H1 (cell line): ENCODE data around the gene DNAAF5. TPM values are rescaled to one million over a fixed set of nuclear protein-coding genes. Genes with fewer than 3 reads are reported as not detected.

ENCODE experiments used
- CTCF ChIA-PET: fragments of 300-600 bp; sonication (Branson Sonifier 250); formaldehyde crosslinking; loops from one replicate; lab custom pipeline; 2021; ENCODE audit not compliant: partially characterized antibody; lab: Charles Lee
- POLR2A ChIA-PET: fragments of 300-600 bp; sonication (Branson Sonifier 250); formaldehyde crosslinking; loops from one replicate; lab custom pipeline; 2021; ENCODE audit warnings: inconsistent platforms; ENCODE audit not compliant: partially characterized antibody; lab: Charles Lee
- DNase-seq, 2 experiments: peaks; one replicate each; pipeline versions ENCODE4 v3.0.0 to v3.0.0-alpha.2; 2010 to 2022; ENCODE audit warnings: low spot score in 2 of 2, low read depth in 1 of 2, mixed read lengths in 1 of 2
- FAIRE-seq: peaks from 2 replicates; lab custom pipeline; 2011; peaks lifted over from hg19 to GRCh38; lab: Jason Lieb, UNC
- H2AFZ ChIP-seq: 2 replicates; pipeline ENCODE4 v1.8.1; 2012; ENCODE audit warnings: low read length, inconsistent platforms
- H2AK5ac ChIP-seq: 2 replicates; pipeline ENCODE4 v1.6.1; 2013; ENCODE audit warnings: low read depth, low read length
- H2BK120ac ChIP-seq: replicated peaks from 2 replicates; pipeline ENCODE3; 2013; ENCODE audit warnings: low read depth, low read length, inconsistent platforms
- H2BK12ac ChIP-seq: 2 replicates; pipeline ENCODE4 v1.6.1; 2013; ENCODE audit warnings: low read depth, low read length
- H2BK15ac ChIP-seq: 2 replicates; pipeline ENCODE4 v1.6.1; 2013; ENCODE audit warnings: low read length
- H2BK20ac ChIP-seq: 2 replicates; pipeline ENCODE4 v1.6.1; 2013; ENCODE audit warnings: low read length
- H2BK5ac ChIP-seq: 2 replicates; pipeline ENCODE4 v1.6.1; 2013; ENCODE audit warnings: low read depth, low read length
- H3K14ac ChIP-seq: 2 replicates; pipeline ENCODE4 v1.6.1; 2013; ENCODE audit warnings: inconsistent platforms; ENCODE audit not compliant: insufficient read length
- H3K18ac ChIP-seq: 2 replicates; pipeline ENCODE4 v1.6.1; 2013; ENCODE audit warnings: low read length; ENCODE audit errors: extremely low read depth
- H3K23ac ChIP-seq: 2 replicates; pipeline ENCODE4 v1.6.1; 2013; ENCODE audit warnings: inconsistent platforms; ENCODE audit not compliant: insufficient read length
- H3K23me2 ChIP-seq: 2 replicates; pipeline ENCODE4 v1.6.1; 2013; ENCODE audit warnings: low read depth, low read length
- H3K27ac ChIP-seq: 2 replicates; pipeline ENCODE4 v1.6.1; 2011; ENCODE audit warnings: low read depth, low read length, inconsistent platforms
- H3K27me3 ChIP-seq, 4 experiments: replicated peaks in 1 of 4; 1 replicate in 1 of 4; 2 replicates in 3 of 4; pipeline versions ENCODE4 v1.6.1 to v1.8.1; 2011 to 2013; ENCODE audit warnings: low read length in 3 of 4, mild to moderate bottlenecking in 3 of 4, inconsistent platforms in 2 of 4, mixed read lengths in 2 of 4, moderate library complexity in 1 of 4; ENCODE audit not compliant: control insufficient read depth in 3 of 4, insufficient read depth in 3 of 4; ENCODE audit errors: extremely low read depth in 1 of 4
- H3K36me3 ChIP-seq, 4 experiments: 2 replicates each; pipeline versions ENCODE4 v1.6.1 to v1.8.1; 2011 to 2013; ENCODE audit warnings: mild to moderate bottlenecking in 4 of 4, low read length in 3 of 4, moderate library complexity in 2 of 4, control low read depth in 1 of 4, inconsistent platforms in 1 of 4; ENCODE audit not compliant: insufficient read depth in 4 of 4, control insufficient read depth in 2 of 4
- H3K4ac ChIP-seq: replicated peaks from 2 replicates; pipeline ENCODE3; 2013; ENCODE audit warnings: low read length, low read depth, mixed read lengths, inconsistent platforms; ENCODE audit not compliant: insufficient read length
- H3K4me1 ChIP-seq, 4 experiments: replicated peaks in 1 of 4; 1 replicate in 1 of 4; 2 replicates in 3 of 4; pipeline versions ENCODE4 v1.6.1 to v1.8.1; 2011 to 2013; ENCODE audit warnings: low read length in 3 of 4, inconsistent platforms in 2 of 4, mixed read lengths in 1 of 4; ENCODE audit not compliant: insufficient read depth in 4 of 4, control insufficient read depth in 3 of 4
- H3K4me2 ChIP-seq, 2 experiments: 2 replicates each; pipeline versions ENCODE4 v1.6.1 to v1.8.1; 2011 to 2013; ENCODE audit warnings: low read depth in 2 of 2, low read length in 2 of 2, control low read depth in 1 of 2, inconsistent platforms in 1 of 2, mild to moderate bottlenecking in 1 of 2; ENCODE audit not compliant: insufficient read depth in 1 of 2
- H3K4me3 ChIP-seq, 4 experiments: fragments of 200-600, 300-600 bp in 1 of 4; sonication (generic), shearing (Covaris generic), sonication (Bioruptor Twin) in 1 of 4; 2 replicates each; pipeline versions ENCODE4 v1.5.1 to v1.8.1; 2011 to 2016; ENCODE audit warnings: low read length in 4 of 4, low read depth in 3 of 4, control low read depth in 2 of 4, inconsistent platforms in 2 of 4, mild to moderate bottlenecking in 2 of 4, mixed read lengths in 1 of 4, moderate library complexity in 1 of 4; ENCODE audit not compliant: insufficient read depth in 2 of 4; ENCODE audit errors: extremely low read depth in 1 of 4
- H3K56ac ChIP-seq: replicated peaks from 2 replicates; pipeline ENCODE3; 2013; ENCODE audit warnings: low read depth, mild to moderate bottlenecking, mixed read lengths, low read length, inconsistent platforms; ENCODE audit not compliant: insufficient read length
- H3K79me1 ChIP-seq: 2 replicates; pipeline ENCODE4 v1.6.1; 2013; ENCODE audit warnings: low read depth, low read length, control low read depth
- H3K79me2 ChIP-seq, 2 experiments: 2 replicates each; pipeline versions ENCODE4 v1.6.1 to v1.8.1; 2012 to 2013; ENCODE audit warnings: low read length in 2 of 2, mild to moderate bottlenecking in 2 of 2, inconsistent platforms in 1 of 2; ENCODE audit not compliant: insufficient read depth in 2 of 2, control insufficient read depth in 1 of 2
- H3K9ac ChIP-seq, 4 experiments: replicated peaks in 1 of 4; 1 replicate in 1 of 4; 2 replicates in 3 of 4; pipeline versions ENCODE4 v1.6.1 to v1.8.1; 2011 to 2013; ENCODE audit warnings: low read depth in 3 of 4, low read length in 3 of 4, control low read depth in 2 of 4, mild to moderate bottlenecking in 2 of 4, moderate library complexity in 2 of 4, inconsistent platforms in 1 of 4; ENCODE audit errors: extremely low read depth in 1 of 4
- H3K9me3 ChIP-seq, 2 experiments: 2 replicates each; pipeline versions ENCODE4 v1.6.1 to v1.8.1; 2012 to 2013; ENCODE audit warnings: mild to moderate bottlenecking in 2 of 2, moderate library complexity in 2 of 2, control low read depth in 1 of 2, inconsistent platforms in 1 of 2, low read depth in 1 of 2, low read length in 1 of 2, mixed read lengths in 1 of 2; ENCODE audit not compliant: insufficient read depth in 2 of 2
- H4K20me1 ChIP-seq, 2 experiments: replicated peaks in 1 of 2; 2 replicates each; pipeline versions ENCODE3 to v1.8.1; 2011 to 2013; ENCODE audit warnings: inconsistent platforms in 2 of 2, low read length in 2 of 2, mild to moderate bottlenecking in 1 of 2; ENCODE audit not compliant: insufficient read depth in 2 of 2, control insufficient read depth in 1 of 2
- H4K5ac ChIP-seq: 2 replicates; pipeline ENCODE4 v1.6.1; 2013; ENCODE audit warnings: low read length, low read depth, mixed read lengths, inconsistent platforms; ENCODE audit not compliant: insufficient read length
- H4K8ac ChIP-seq: 2 replicates; pipeline ENCODE4 v1.8.0; 2013; ENCODE audit warnings: mild to moderate bottlenecking, moderate library complexity, low read length, inconsistent platforms; ENCODE audit not compliant: insufficient read depth; ENCODE audit errors: extremely low read depth
- H4K91ac ChIP-seq: replicated peaks from 2 replicates; pipeline ENCODE3; 2013; ENCODE audit warnings: low read length, mixed read lengths, inconsistent platforms; ENCODE audit not compliant: insufficient read length
- CHD2 ChIP-seq: IDR thresholded peaks from 2 replicates; pipeline ENCODE4 v1.6.1; 2012; ENCODE audit warnings: low read length, improper control_type of control experiment
- HDAC2 ChIP-seq, 2 experiments: fragments of 300-600 bp in 1 of 2; sonication (generic) in 1 of 2; IDR thresholded peaks; 2 replicates each; pipeline ENCODE4 v1.6.1; 2011 to 2012; ENCODE audit warnings: low read depth in 2 of 2, low read length in 2 of 2, mild to moderate bottlenecking in 2 of 2, moderate library complexity in 2 of 2, borderline replicate concordance in 1 of 2, inconsistent platforms in 1 of 2
- POLR2A ChIP-seq, 2 experiments: IDR thresholded peaks; 1 replicate in 1 of 2; 2 replicates in 1 of 2; pipeline ENCODE4 v1.6.1; 2011; ENCODE audit warnings: low read depth in 2 of 2, low read length in 2 of 2, mild to moderate bottlenecking in 2 of 2; ENCODE audit errors: control extremely low read depth in 1 of 2
- RXRA ChIP-seq: IDR thresholded peaks from 2 replicates; pipeline ENCODE4 v1.6.1; 2011; ENCODE audit warnings: low read depth, mild to moderate bottlenecking, low read length, moderate library complexity; ENCODE audit not compliant: insufficient read depth
- WGBS, 2 experiments: shearing (Covaris generic) in 1 of 2; methylation state at CpG; one replicate each; pipeline versions ENCODE4 v1.1.6 to v1.1.7; 2013 to 2015; ENCODE audit warnings: low lambda C conversion rate in 2 of 2, mixed read lengths in 2 of 2, inconsistent platforms in 1 of 2, low coverage in 1 of 2, missing lambda C conversion rate in 1 of 2; ENCODE audit not compliant: insufficient replicate concordance in 2 of 2, insufficient coverage in 1 of 2, insufficient read length in 1 of 2; ENCODE audit errors: extremely low coverage in 1 of 2, missing lambda C conversion rate in 1 of 2; 5-methylcytosine and 5-hydroxymethylcytosine counted together
- polyA plus RNA-seq, 7 experiments: library from polyadenylated mRNA; depleted of rRNA in 3 of 7; stranded (reverse) in 5 of 7; unstranded in 2 of 7; fragments of >200 nt in 5 of 7; fragments of 200-250 nt in 2 of 7; gene quantifications; 1 replicate in 5 of 7; 2 replicates in 1 of 7; 4 replicates in 1 of 7; pipeline versions ENCODE4 v1.2.1 to v1.2.3, GENCODE V29; 2011 to 2013; ENCODE audit warnings: missing spikeins in 2 of 7, mixed read lengths in 2 of 7
- total RNA-seq: library from RNA; stranded (reverse); fragmentation: NEBNext Ultra II Directional; extraction: Animal tissue kit (Norgen Biotek cat#: 25700); gene quantifications from 2 replicates; pipeline ENCODE4 v1.2.1, GENCODE V29; 2021

Gene DNAAF5
- total and polyA plus RNA-seq, 2 of the 8 experiments (the other 6 are each of a cell fraction or from before 2014, with no cell fraction given), result 55.1 to 95.9 TPM

- Histone ChIP-seq H2AK5ac (no peak overlapping the region), H3K14ac (no peak overlapping the region), H3K4me3 (no peak overlapping the region), H2BK12ac (no peak overlapping the region), H3K27me3 (no peaks in the 10 kb centered on the region), H3K4me1 (0 out of 7 replicates have a peak, but pooled peaks cover 0 to 2% (median 0%) of the 10 kb centered on the region in 4 experiments), H3K18ac (no peak overlapping the region), H3K23me2 (no peaks in the 10 kb centered on the region), H3K79me1 (no peaks in the 10 kb centered on the region; the same call in 1 of the 2 replicates), H3K9ac (no peak overlapping the region), H2BK5ac (no peak overlapping the region), H3K27ac (no peak overlapping the region), H4K91ac (no peak overlapping the region), H2BK15ac (no peak overlapping the region), H3K4ac (no peak overlapping the region), H3K79me2 (no peaks in the 10 kb centered on the region), H3K9me3 (no peaks in the 10 kb centered on the region), H2AFZ (no peak overlapping the region), H3K23ac (no peak overlapping the region), H3K36me3 (peaks cover 11 to 56% (median 27%) of the 10 kb centered on the region in 4 experiments), H2BK120ac (no peak overlapping the region), H4K5ac (no peak overlapping the region), H4K8ac (no peak overlapping the region; the same call in 1 of the 2 replicates), H4K20me1 (peaks cover 3 to 6% of the 10 kb centered on the region in 2 experiments), H3K4me2 (no peak overlapping the region), H2BK20ac (no peak overlapping the region), H3K56ac (no peak overlapping the region)
- ChIA-PET CTCF (interaction anchor here (0.6 to 1.2 kb wide), 2 partner anchors 14 to 48 kb away, joined by 3 to 4 read pairs; no protein-coding TSS in a partner anchor), POLR2A (no interaction called here)
- WGBS, 2 experiments, result 90% methylated on average over 9 of the region's 9 CpGs; no CpG with 5 or more reads in 1 of the 2 experiments
- TF ChIP-seq HDAC2 (IDR thresholded peaks at IDR 0.05; ENCODE audit: borderline replicate concordance in 1 of 2, low read depth in 2 of 2, low read length in 2 of 2) (no peak), CHD2 (no peak), RXRA (no peak), POLR2A (IDR thresholded peaks at IDR 0.05; ENCODE audit: control extremely low read depth in 1 of 2, low read depth in 2 of 2, low read length in 2 of 2) (no peak)
- DNase-seq, result no peak
- no peak for FAIRE-seq
Measured at GRCh38 chr7:779480-779879, 53.0 kb downstream of the DNAAF5 start.
